ENCODE results near the gene UBE2Q2.
"Not testable (repeated sequence)": the region's sequence is repeated elsewhere in the genome, so short reads cannot be mapped to it uniquely, and the experiment has no call there.

The UBE2Q2 gene

DNA sequence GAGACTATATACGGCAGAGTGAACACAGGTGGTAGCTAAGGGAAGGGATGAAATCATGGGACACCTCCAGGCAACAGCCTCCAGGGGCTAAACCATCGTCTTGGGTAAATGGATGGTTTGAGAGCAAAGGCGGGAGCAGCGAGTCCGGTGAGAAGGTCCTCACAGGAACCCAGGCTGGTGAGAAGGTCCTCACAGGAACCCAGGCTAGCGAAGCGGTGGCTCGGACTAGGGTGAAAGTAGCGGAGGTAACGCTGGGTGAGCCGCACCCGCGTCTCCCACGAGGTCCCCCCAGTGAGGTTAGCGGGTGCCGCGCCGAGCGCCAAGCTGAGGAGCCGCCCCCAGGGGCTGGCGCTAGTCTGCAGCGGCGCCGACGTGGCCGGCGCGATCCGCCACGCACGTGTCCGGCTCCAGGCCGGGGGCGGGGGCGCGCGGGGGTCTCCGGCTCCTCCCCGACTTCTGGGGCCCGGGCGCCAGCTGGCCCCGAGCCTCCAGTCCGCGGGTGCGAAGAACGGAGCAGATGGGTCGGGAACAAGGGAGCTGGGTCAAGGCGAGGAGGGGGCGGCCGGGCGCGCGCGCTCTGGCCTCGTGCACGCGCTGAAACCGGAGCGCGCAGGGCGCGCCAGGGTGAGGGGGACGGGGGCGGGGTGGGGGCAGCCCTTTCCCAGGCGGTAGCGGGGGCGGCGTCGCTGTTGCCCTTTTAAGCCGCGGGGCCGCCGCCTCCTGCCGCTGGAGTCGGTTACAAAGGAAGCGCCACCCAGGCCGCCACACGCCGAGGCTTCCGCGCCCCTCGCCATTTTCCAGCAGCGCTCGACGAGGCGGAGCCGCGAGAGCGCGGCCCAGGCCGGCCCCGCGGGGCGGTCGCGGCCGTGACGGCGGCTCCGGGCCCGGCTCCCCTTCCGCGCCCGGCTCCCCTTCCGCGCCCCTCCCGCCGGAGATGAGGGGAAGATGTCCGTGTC lies at the start of gene UBE2Q2:
TSS of gene UBE2Q2 (plus strand) at position 726 of the 956 bp plus-strand sequence. CDS start at position 946, 220 bp downstream.
- Histone ChIP-seq H3K9me3 (ENCODE audit: control insufficient read depth, insufficient read depth, low read length) (no peaks in the 10 kb centered on the region), H3K4me1 (ENCODE audit: control insufficient read depth, insufficient read depth, low read length) (peaks cover 1% of the 10 kb centered on the region; the same call in 1 of the 2 replicates), H3K4me3 (ENCODE audit: low read length) (peak within 1 kb of the TSS; percentile 97), H3K27me3 (ENCODE audit: control insufficient read depth, insufficient read depth, low read length) (no peaks in the 10 kb centered on the region), H3K36me3 (ENCODE audit: control insufficient read depth, insufficient read depth, low read length) (no peaks in the 10 kb centered on the region), H3K27ac (ENCODE audit: low read length) (no peak within 1 kb of the TSS)
- no CpG with 5 or more reads among the region's 109 CpGs for WGBS (ENCODE audit: insufficient coverage, insufficient read length)
- DNase-seq (ENCODE audit: low read depth, low spot score) = no peak

DNA sequence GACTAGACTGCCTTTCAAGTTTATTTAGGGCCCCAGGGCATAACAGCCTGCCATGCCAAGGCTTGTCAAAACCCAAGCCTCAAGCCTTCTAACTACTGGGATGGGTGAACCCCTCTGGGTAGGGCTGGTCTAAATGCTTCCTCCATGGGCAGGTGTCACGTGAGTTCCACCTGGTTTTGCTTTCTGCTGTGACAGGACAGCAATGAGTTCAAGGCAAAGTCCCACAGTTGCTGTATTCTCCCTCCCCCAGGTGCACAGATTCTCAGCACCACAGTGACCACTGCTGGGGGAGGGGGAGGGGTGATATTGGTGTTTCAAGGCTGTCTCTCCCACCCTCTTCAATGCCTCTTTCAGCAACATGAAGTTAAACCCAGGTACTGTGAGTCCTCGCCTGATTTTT lies 46.9 kb upstream of the UBE2Q2 start:
- H3K27ac ChIP-seq (ENCODE audit: low read length) = no peak overlapping the region
- DNase-seq (ENCODE audit: low read depth, low spot score) = no peak
- H3K9me3 ChIP-seq (ENCODE audit: control insufficient read depth, insufficient read depth, low read length) = no peaks in the 10 kb centered on the region
- H3K27me3 ChIP-seq (ENCODE audit: control insufficient read depth, insufficient read depth, low read length) = no peaks in the 10 kb centered on the region; the same call in 1 of the 2 replicates
- no peaks in the 10 kb centered on the region for H3K4me1 ChIP-seq (ENCODE audit: control insufficient read depth, insufficient read depth, low read length)
- H3K4me3 ChIP-seq (ENCODE audit: low read length) = no peak overlapping the region
- H3K36me3 ChIP-seq (ENCODE audit: control insufficient read depth, insufficient read depth, low read length) = no peaks in the 10 kb centered on the region
- no CpG with 5 or more reads among the region's 2 CpGs for WGBS (ENCODE audit: insufficient coverage, insufficient read length)

DNA sequence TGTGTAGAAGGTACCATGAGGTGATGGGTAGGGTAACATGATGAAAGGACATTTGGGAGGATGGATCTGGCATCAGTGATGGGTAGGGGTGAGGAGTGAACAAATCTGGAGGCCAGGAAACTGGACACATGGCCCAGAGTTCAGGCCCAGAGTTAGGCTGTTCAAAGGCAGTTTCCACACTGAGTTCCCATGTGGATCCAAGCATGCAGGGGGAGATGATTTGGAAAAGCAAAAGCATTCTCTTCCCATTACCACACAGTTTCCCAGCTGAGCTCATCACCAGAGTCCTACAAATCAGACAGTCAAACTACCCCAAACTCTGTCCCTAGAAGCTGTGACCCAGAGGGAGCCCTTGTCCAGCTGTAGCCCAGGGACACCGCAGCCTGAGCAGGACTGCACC lies 46.1 kb upstream of the UBE2Q2 start:
- no CpG with 5 or more reads among the region's 1 CpG for WGBS (ENCODE audit: insufficient coverage, insufficient read length)
- DNase-seq (ENCODE audit: low read depth, low spot score); H3K27me3 ChIP-seq (ENCODE audit: control insufficient read depth, insufficient read depth, low read length); H3K9me3 ChIP-seq (ENCODE audit: control insufficient read depth, insufficient read depth, low read length); H3K36me3 ChIP-seq (ENCODE audit: control insufficient read depth, insufficient read depth, low read length); H3K4me3 ChIP-seq (ENCODE audit: low read length); H3K27ac ChIP-seq (ENCODE audit: low read length); H3K4me1 ChIP-seq (ENCODE audit: control insufficient read depth, insufficient read depth, low read length): not testable (repeated sequence)

DNA sequence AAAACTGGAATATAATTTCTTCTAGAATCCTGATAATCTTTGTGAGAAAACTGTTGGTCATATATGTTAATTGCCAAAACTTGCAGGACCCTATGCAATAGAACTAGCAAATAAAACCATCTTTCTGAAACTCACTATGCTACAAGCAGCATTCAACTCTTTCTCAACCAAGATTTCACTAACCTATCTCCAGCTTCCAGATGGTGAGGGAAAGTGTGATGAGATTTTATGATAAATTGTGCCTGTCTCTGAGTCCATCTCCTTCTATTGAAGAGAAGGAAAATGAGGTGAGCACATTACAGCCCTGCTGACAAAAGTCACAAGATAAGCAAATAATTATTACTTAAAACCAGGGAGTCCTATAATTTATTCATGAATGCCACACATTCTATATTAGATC lies 44.1 kb upstream of the UBE2Q2 start:
- H3K27me3 ChIP-seq (ENCODE audit: control insufficient read depth, insufficient read depth, low read length) = peaks cover 1% of the 10 kb centered on the region; the same call in 1 of the 2 replicates
- no peaks in the 10 kb centered on the region for H3K4me1 ChIP-seq (ENCODE audit: control insufficient read depth, insufficient read depth, low read length)
- H3K27ac ChIP-seq (ENCODE audit: low read length) = no peak overlapping the region
- H3K4me3 ChIP-seq (ENCODE audit: low read length) = no peak overlapping the region
- no peaks in the 10 kb centered on the region for H3K36me3 ChIP-seq (ENCODE audit: control insufficient read depth, insufficient read depth, low read length)
- no peaks in the 10 kb centered on the region for H3K9me3 ChIP-seq (ENCODE audit: control insufficient read depth, insufficient read depth, low read length)
- no peak for DNase-seq (ENCODE audit: low read depth, low spot score)

DNA sequence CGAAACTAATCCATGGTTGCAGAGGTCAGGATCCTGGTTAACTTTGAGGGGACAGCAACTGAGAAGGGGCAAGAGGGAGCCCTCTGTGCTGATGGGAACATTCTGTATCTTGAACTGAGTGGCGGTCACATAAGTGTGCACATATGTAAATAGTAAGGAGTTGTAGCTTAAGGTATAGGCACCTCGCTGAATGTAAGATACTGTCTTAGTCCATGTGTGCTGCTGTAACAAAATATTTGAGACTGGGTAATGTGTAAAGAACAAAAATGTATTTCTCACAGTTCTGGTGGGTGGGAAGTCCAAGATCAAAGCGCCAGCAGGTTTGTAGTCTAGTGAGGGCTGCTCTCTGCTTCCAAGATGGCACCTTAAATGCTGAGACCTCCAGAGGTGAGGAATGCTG lies 42.8 kb upstream of the UBE2Q2 start:
- not testable (repeated sequence) for H3K27ac ChIP-seq (ENCODE audit: low read length); H3K9me3 ChIP-seq (ENCODE audit: control insufficient read depth, insufficient read depth, low read length); H3K4me3 ChIP-seq (ENCODE audit: low read length); H3K27me3 ChIP-seq (ENCODE audit: control insufficient read depth, insufficient read depth, low read length); DNase-seq (ENCODE audit: low read depth, low spot score); H3K4me1 ChIP-seq (ENCODE audit: control insufficient read depth, insufficient read depth, low read length); H3K36me3 ChIP-seq (ENCODE audit: control insufficient read depth, insufficient read depth, low read length)
- WGBS (ENCODE audit: insufficient coverage, insufficient read length) = no CpG with 5 or more reads among the region's 4 CpGs

DNA sequence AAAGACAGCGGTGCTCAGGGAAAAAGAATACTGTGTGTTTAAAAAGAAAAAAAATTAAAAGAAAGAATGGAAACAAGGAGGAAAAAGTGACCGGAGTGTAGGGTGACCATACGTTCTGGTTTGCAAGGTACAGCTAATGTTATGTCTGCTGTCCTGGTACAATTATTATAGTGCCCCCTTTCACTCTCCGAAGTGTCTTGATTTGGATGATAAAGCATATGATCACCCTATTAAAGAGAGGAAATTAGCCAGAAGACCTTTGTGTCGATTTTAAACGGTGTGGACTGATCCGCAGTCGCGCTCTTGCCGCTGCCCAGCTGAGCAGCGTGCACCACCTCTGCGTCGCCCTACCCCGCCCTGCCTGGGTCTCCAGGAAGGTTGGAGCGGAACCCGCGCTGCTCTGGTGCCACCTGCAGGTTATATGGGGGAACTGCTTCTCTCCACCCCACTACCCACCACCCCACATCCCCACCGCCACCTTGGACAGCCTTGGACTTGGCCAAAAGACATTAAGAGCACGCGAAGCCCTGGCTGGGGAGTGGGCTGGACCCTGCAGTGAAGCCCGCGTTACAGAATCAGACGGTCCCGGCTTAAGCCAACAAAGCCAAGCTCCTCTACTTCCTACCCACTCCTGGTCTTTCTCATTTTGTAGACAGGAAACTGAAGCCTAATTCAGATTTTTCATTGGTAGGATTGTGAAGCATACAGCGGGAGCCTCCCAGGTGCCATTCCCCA lies 41.2 kb upstream of the UBE2Q2 start:
- Histone ChIP-seq H3K27me3 (ENCODE audit: control insufficient read depth, insufficient read depth, low read length) (peaks cover 1% of the 10 kb centered on the region; the same call in 1 of the 2 replicates), H3K27ac (ENCODE audit: low read length) (no peak overlapping the region), H3K4me3 (ENCODE audit: low read length) (no peak overlapping the region), H3K36me3 (ENCODE audit: control insufficient read depth, insufficient read depth, low read length) (no peaks in the 10 kb centered on the region), H3K9me3 (ENCODE audit: control insufficient read depth, insufficient read depth, low read length) (no peaks in the 10 kb centered on the region), H3K4me1 (ENCODE audit: control insufficient read depth, insufficient read depth, low read length) (no peaks in the 10 kb centered on the region)
- no CpG with 5 or more reads among the region's 25 CpGs for WGBS (ENCODE audit: insufficient coverage, insufficient read length)
- DNase-seq (ENCODE audit: low read depth, low spot score) = peak; percentile 75

DNA sequence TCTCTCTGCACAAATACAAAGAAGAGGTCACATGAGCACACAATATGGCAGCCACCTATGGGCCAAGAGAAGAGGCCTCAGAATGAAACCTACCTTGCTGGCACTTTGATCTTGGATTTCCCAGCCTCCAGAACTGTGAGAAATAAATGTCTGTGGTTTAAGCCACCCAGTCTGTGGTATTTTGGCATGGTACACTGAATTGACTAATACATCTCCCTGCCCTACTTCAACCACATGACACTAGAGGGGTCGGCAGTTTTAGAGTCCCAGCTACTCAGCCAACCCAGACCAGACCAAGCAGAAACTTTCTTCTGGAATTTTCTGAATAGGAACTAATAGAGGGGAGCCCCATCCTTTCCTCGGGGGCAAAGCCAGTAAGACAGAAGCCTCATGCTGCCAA lies 35.8 kb upstream of the UBE2Q2 start:
- not testable (repeated sequence) for H3K4me1 ChIP-seq (ENCODE audit: control insufficient read depth, insufficient read depth, low read length); H3K9me3 ChIP-seq (ENCODE audit: control insufficient read depth, insufficient read depth, low read length); H3K36me3 ChIP-seq (ENCODE audit: control insufficient read depth, insufficient read depth, low read length); DNase-seq (ENCODE audit: low read depth, low spot score); H3K4me3 ChIP-seq (ENCODE audit: low read length); H3K27ac ChIP-seq (ENCODE audit: low read length); H3K27me3 ChIP-seq (ENCODE audit: control insufficient read depth, insufficient read depth, low read length)
- WGBS (ENCODE audit: insufficient coverage, insufficient read length) = no CpG with 5 or more reads among the region's 2 CpGs

DNA sequence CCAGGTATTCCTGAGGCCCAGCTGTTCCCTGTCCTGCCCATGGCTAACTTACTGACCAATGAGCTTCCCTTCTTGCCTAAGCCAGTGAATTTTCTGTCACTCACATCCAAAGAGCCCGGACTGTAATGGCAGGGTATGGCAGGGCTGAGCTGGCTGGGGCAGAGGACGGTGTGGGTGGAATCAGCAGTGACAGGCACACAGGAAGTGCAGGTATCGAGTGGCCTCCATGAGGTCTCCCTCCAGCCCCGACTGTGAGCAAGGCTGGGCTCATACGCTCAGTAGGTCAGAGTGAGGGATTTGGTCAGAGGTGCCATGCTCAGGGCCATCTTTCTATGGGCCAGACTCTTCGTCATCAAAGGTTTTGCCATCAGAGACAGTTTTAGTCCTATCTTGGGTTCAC lies 35.2 kb upstream of the UBE2Q2 start:
- not testable (repeated sequence) for H3K27me3 ChIP-seq (ENCODE audit: control insufficient read depth, insufficient read depth, low read length); H3K4me1 ChIP-seq (ENCODE audit: control insufficient read depth, insufficient read depth, low read length); H3K36me3 ChIP-seq (ENCODE audit: control insufficient read depth, insufficient read depth, low read length); H3K27ac ChIP-seq (ENCODE audit: low read length); DNase-seq (ENCODE audit: low read depth, low spot score); H3K4me3 ChIP-seq (ENCODE audit: low read length); H3K9me3 ChIP-seq (ENCODE audit: control insufficient read depth, insufficient read depth, low read length)
- WGBS (ENCODE audit: insufficient coverage, insufficient read length) = no CpG with 5 or more reads among the region's 6 CpGs

DNA sequence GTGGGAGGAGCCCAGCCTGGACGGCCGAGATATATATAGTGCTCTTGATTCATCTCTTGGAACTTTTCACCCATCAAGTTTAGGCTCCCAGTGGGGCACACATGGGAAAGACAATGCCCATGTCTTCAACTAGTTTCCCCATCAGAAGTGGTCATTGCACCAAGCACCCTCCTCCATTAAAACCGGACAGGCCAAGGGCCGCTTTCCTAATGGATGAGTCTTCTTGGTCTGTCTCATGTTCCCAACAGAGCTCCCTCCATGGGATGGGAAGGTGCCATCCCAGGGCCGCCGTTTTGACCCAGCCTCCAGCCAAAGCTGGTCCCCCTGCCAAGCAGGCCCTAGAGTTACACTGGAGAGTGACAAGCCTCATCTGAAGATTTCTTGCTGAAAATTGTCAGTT lies 34.7 kb upstream of the UBE2Q2 start:
- no peak for DNase-seq (ENCODE audit: low read depth, low spot score)
- Histone ChIP-seq H3K27me3 (ENCODE audit: control insufficient read depth, insufficient read depth, low read length) (no peaks in the 10 kb centered on the region; the same call in 1 of the 2 replicates), H3K4me1 (ENCODE audit: control insufficient read depth, insufficient read depth, low read length) (no peaks in the 10 kb centered on the region), H3K36me3 (ENCODE audit: control insufficient read depth, insufficient read depth, low read length) (no peaks in the 10 kb centered on the region), H3K9me3 (ENCODE audit: control insufficient read depth, insufficient read depth, low read length) (no peaks in the 10 kb centered on the region), H3K4me3 (ENCODE audit: low read length) (no peak overlapping the region), H3K27ac (ENCODE audit: low read length) (no peak overlapping the region)
- no CpG with 5 or more reads among the region's 6 CpGs for WGBS (ENCODE audit: insufficient coverage, insufficient read length)

DNA sequence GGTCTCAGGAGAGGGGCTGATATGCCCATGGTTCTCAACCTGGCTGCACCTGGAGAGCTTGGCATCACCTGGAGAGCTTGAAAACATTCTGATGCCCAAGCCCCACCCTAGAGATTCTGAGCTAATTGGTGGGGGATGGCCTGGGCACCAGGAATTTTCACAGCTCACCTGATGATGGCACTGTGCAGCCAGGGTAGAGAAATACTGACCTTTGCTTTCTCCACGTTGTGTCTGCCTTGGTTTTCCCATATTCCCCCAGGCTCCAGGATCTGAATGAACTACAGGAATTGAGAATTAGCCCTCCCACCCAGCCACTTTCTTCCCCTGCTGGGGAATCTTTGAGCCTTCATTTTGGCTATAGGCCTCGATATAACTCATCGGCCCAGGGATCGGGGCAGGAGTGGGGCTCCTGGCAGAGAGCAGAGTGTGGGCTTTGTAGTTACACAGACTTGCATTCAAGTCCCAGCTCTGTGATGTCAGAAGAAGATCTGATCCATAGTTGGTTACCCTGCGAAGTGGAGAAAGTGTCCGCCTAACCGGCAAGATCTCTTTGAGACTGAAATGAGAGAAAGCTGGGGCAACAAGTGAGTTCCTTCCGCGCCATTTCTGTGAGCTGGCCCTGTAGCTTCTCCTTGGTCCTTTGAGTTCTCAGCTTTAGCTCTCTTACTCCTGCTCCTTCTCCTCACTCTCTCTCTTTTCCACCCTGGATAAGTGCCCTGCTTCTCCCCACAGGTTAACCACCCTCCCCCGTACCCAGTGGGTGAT lies 33.1 kb upstream of the UBE2Q2 start:
- no peak overlapping the region for H3K4me3 ChIP-seq (ENCODE audit: low read length)
- WGBS (ENCODE audit: insufficient coverage, insufficient read length) = no CpG with 5 or more reads among the region's 10 CpGs
- DNase-seq (ENCODE audit: low read depth, low spot score) = no peak

More for the DNA sequence above, 33.1 kb upstream of the UBE2Q2 start:
- Histone ChIP-seq H3K36me3 (ENCODE audit: control insufficient read depth, insufficient read depth, low read length) (no peaks in the 10 kb centered on the region), H3K27ac (ENCODE audit: low read length) (no peak overlapping the region), H3K27me3 (ENCODE audit: control insufficient read depth, insufficient read depth, low read length) (no peaks in the 10 kb centered on the region; the same call in 1 of the 2 replicates), H3K9me3 (ENCODE audit: control insufficient read depth, insufficient read depth, low read length) (no peaks in the 10 kb centered on the region), H3K4me1 (ENCODE audit: control insufficient read depth, insufficient read depth, low read length) (no peaks in the 10 kb centered on the region)
